AG20443 (cell line): ENCODE data around the gene FAM168A.
"Not testable (repeated sequence)": the region's sequence is repeated elsewhere in the genome, so short reads cannot be mapped to it uniquely, and the experiment has no call there.

Experiments
- DNase-seq: peaks from one replicate; pipeline ENCODE4 v3.0.0; 2012; ENCODE audit warnings: low spot score, mixed read lengths

FAM168A gene

GRCh38 chr11:73596547-73596946 is 1.4 kb downstream of the FAM168A start:
- DNase-seq = no peak

GRCh38 chr11:73592640-73593039 is 5.3 kb downstream of the FAM168A start:
- no peak for DNase-seq

DNA sequence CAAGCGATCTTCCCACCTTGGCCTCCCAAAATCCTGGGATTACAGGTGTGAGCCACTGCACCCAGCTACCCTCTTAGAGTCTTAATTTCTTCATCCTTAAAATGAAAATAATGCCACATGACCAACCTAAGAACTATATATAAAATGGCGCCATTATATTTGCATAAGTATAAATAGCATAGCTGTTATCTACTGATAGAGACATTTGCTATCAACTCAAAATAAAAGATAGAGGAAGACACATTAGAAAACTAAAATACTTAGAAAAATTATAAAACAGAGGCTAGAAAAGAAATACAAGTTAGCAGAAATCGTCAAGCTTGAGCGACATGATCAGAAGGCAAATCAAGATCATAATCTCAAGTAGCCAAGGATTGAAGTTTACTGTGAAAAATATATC is 6.2 kb downstream of the FAM168A start:
- no peak for DNase-seq

DNA sequence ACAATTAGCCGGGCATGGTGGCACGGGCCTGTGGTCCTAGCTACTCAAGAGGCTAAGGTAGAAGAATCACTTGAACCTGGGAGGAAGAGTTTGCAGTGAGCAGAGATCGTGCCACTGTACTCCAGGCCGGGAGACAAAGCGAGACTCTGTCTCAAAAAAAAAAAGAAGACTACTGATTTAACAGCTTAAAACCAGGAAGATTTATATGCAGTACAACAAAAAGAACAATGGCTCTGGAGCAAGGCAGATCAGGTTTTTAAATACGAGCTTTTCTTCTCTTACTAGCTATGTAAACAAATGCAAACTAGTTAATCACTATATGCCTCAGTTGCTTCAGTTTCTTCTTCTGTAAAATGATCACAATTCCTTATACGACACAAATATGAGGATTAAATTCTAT is 6.9 kb downstream of the FAM168A start:
- no peak for DNase-seq

GRCh38 chr11:73586791-73587190 is 11.1 kb downstream of the FAM168A start:
- DNase-seq = no peak

DNA sequence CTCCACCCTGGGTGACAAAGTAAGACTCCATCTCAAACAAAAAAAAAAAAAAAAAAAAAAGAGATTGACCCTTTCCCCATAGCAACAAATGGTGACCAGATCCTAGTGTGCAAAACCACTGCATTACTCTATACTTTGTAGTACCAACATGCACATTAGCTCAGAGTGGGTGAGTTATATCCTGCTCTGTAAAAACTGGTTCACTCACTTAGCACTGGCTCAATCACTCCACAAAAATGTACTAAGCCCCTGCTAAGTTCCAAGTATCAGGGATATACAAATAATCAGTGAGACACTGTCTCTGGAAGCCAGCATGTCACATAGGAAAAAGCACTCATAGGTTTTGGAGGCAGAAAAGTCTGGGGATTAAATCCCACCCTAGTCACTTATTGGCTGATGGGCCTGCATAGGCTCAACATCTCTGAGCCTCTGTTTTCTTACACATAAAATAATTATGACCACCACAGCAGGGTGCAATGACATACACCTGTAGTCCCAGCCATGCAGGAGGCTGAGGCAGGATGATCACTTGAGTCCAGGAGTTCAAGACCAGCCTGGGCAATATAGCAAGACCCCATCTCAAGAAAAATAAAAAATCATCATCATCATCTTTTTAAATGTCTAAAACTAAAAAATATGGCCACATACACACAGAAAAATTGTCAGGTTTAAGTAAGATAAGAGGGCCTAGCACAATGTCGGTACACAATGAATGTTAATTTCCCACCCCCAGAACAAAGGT is 11.9 kb downstream of the FAM168A start:
- DNase-seq = peak; percentile 44

- DNase-seq = no peak
These were observed 13.1 kb downstream of the FAM168A start for GRCh38 chr11:73584831-73585230.

DNA sequence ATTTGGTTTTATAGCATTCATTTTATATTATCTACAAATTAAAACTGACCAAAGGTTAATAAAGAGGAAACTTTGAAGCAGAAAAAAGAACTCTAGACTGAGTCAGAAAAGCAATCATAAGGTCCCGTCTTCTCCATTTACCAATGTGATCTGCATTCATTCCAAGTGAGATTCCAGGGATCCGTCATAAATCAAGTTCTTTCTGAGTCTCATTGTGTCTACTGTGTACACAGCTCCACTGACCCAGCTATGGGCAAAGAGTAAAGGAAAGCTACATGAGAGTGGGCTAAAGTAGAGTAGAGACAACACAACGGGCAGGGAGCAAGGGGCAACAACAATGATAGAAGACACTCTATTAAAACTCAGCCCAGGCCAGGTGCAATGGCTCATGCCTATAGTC is 15.3 kb downstream of the FAM168A start:
- no peak for DNase-seq

- not testable (repeated sequence) for DNase-seq
These were observed 17.2 kb downstream of the FAM168A start for GRCh38 chr11:73580749-73581148.

- DNase-seq = no peak
These were observed 18.1 kb downstream of the FAM168A start for GRCh38 chr11:73579641-73580434.

- DNase-seq = no peak
These were observed 19.2 kb downstream of the FAM168A start for GRCh38 chr11:73578592-73579185.

DNA sequence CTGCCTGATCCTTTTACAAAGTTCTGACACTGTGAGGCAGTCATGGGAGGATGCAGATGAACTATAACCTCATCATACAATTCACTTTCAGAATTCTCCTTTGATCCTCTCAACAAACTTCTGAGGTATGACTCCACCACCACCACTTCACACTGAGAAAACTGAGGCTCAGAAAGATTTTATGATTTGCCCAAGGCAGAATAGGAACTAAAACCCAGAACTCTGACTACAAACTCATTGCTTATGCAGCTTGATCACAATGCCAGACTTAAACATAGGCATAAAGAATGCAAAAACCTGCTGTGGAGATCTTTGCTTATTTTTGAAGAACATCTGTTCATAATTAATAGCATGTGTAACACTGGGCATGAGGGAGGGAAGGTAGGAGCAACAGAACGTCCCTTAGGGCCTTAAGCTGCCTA is 20.4 kb downstream of the FAM168A start:
- peak; percentile 39 for DNase-seq

DNA sequence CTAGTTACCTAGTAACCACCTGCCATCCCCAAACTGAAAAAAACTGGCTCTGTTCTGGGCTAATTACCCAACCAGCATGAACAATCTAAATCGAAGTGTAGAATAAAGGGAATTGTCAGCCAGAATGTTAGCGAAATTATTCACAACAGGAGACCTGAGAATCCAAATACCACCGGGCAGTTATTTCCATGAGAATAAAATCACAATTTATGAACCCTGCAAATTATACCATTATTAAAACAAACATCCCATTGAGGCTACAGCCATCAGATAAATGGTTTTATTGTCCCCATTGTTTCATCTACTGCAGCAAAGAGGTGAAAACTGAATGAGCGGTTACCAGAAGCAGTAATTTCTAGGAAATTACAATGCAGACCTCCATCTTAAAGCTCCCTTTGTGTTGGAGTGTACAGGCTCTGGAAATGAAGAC is 21.7 kb downstream of the FAM168A start:
- no peak for DNase-seq

DNA sequence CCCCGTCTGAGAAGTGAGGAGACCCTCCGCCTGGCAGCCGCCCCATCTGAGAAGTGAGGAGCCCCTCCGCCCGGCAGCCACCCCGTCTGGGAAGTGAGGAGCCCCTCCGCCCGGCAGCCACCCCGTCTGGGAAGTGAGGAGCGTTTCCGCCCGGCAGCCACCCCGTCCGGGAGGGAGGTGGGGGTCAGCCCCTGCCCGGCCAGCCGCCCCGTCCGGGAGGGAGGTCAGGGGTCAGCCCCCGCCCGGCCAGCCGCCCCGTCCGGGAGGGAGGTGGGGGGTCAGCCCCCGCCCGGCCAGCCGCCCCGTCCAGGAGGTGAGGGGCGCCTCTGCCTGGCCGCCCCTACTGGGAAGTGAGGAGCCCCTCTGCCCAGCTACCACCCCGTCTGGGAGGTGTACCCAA is 25.9 kb downstream of the FAM168A start:
- DNase-seq = not testable (repeated sequence)

GRCh38 chr11:73570415-73571114 is 27.3 kb downstream of the FAM168A start:
- DNase-seq = no peak

DNA sequence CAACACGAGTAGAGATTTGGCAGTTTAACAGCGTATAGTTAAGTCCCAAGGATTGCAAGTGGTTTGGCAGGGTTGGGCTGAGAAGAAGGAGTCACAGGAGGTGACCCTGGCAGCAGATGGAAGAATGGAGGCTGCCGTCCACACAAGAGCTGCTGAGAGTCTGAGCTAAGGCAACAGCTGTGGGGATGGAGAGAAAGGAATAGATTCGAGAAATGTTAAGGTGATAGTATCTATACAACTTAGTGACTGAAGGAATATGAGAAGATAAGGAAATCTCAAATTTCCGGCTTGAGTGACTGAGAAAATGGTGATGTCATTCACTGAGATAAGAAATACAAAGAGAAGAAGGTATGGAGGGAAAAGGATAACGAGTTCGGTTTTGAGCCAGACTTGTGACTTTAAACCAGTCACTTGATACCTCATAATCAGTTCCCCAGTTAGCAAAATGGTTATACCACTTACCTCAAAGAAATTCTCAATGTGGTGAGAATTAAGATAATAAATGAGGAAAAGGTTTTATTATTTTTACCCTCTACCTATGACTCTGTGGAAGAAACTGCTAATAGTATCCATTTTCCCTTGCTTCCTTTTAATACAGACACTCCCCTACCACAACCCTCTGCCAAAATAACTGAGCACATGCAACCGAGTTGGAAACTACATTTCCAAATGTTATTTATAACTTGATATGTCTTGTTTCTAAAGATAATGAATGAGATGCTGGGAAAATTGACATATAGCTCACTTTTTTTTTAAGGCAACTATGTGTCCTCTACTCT is 30.7 kb downstream of the FAM168A start:
- DNase-seq = no peak

DNA sequence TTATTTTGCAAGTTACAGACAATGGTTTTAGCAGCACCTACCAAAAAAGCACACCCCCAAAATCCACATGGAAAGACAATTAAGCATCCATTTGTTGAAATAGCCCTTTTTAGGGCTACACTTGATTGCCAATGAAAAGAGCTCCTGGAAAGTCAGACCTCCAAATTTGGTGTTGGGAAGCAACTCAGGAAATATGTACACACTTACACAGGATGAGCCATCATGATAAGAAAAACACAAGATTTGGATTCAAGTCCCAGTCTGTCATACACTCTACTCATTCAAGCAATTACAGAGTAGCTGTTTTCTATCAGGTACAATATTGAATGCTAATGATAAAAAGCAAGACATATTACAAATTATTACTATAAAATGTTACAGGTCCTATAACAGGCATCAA is 31.5 kb downstream of the FAM168A start:
- DNase-seq = no peak

- no peak for DNase-seq
These were observed 32.1 kb downstream of the FAM168A start for GRCh38 chr11:73565804-73566203.

GRCh38 chr11:73564903-73565302 is 33.0 kb downstream of the FAM168A start:
- no peak for DNase-seq

GRCh38 chr11:73563539-73564200 is 34.2 kb downstream of the FAM168A start:
- DNase-seq = no peak

DNA sequence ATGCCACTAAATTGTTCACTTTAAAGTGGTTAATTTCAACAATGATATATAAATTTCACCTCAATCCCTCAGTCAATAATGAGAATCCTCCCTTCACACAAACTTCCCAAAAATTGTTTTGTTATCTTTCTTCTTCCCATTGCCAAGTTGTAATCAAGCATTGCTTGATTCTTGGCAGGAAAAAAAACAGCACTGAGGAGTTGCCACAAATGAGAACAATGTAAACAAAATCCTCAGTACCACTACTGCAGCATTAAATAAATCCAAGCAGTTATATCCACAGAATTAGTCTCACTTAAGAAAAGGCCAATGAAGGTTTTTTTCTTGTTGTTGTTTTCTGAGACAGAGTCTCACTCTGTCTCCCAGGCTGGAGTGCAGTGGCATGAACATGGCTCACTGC is 38.2 kb downstream of the FAM168A start:
- no peak for DNase-seq
